ENCODE measurements around the gene CDH15. TPM values are rescaled to one million over a fixed set of nuclear protein-coding genes. Genes with fewer than 3 reads are reported as not detected.

The CDH15 gene
- total and polyA plus RNA-seq, 9 of the 15 experiments (the other 6 are each of a cell fraction or from before 2014, with no cell fraction given): 0.07 to 0.18 TPM; not detected in 7

- H3K9ac ChIP-seq (ENCODE audit: insufficient read depth in 1 of 2, low read depth in 2 of 2, low read length in 2 of 2): peak overlapping the region in 1 of 2 experiments; percentile 53; a peak in 2 of 4 replicates
- DNase-seq (ENCODE audit: extremely low read depth in 1 of 4, low spot score in 3 of 4) (peak in 3 of 4 experiments; percentile 41 to 50 (median 47)), FAIRE-seq (no peak), ATAC-seq (peak; percentile 1; the same call in 2 of the 3 replicates)
- no peaks in the 10 kb centered on the region for H3K9me3 ChIP-seq (replicated peaks; ENCODE audit: control insufficient read depth, insufficient read depth, low read depth, low read length)
- CTCF ChIA-PET (ENCODE audit: low intra/inter-chr PET ratio): interaction anchor here (0.6 to 1.0 kb wide), 5 partner anchors 46 to 425 kb away, joined by 3 to 5 read pairs (median 3); partner anchors contain the start of gene APRT
- peaks cover 18 to 93% of the 10 kb centered on the region in 2 experiments for H3K4me1 ChIP-seq (replicated peaks in 1 of 2; ENCODE audit: control insufficient read depth in 2 of 2, insufficient read depth in 2 of 2, low read length in 2 of 2)
- H3K27me3 ChIP-seq (ENCODE audit: control insufficient read depth in 2 of 2, insufficient read depth in 2 of 2, low read length in 2 of 2): peaks cover 0 to 18% of the 10 kb centered on the region in 2 experiments; a peak in 2 of 5 replicates
- 8% methylated on average over 32 of the region's 34 CpGs for WGBS (ENCODE audit: insufficient coverage, low coverage, missing lambda C conversion rate)
- H2AFZ ChIP-seq (ENCODE audit: low read depth, low read length): peak overlapping the region; percentile 77
- POLR2A ChIA-PET: interaction anchor here (0.5 to 1.1 kb wide), 7 partner anchors 11 to 716 kb away, joined by 3 to 4 read pairs (median 3); no protein-coding TSS in a partner anchor
- in situ Hi-C loops (cut with MboI) (no loop called here), intact Hi-C loops (cut with micrococcal nuclease) (loop anchor here (1.0 to 2.0 kb wide), 3 partner anchors 31 to 358 kb away; partner anchors contain the start of gene ZNF778)
- no peaks in the 10 kb centered on the region for H3K9me1 ChIP-seq (ENCODE audit: control insufficient read depth, insufficient read depth, low read length)
- no peaks in the 10 kb centered on the region for H3K36me3 ChIP-seq (ENCODE audit: control insufficient read depth, insufficient read depth, low read length)
- H3K27ac ChIP-seq (ENCODE audit: extremely low read depth, low read depth, low read length): no peak overlapping the region
- H3K4me3 ChIP-seq: peak overlapping the region; percentile 12
- H4K20me1 ChIP-seq (replicated peaks; ENCODE audit: control insufficient read depth, insufficient read depth, low read length): peaks cover 3% of the 10 kb centered on the region; the same call in 1 of the 2 replicates
- peak overlapping the region; percentile 66 for H3K4me2 ChIP-seq (ENCODE audit: insufficient read depth, low read length)
- no peaks in the 10 kb centered on the region for H3K79me2 ChIP-seq (ENCODE audit: control insufficient read depth, insufficient read depth, low read length)
- BruUV-seq (replicated peaks): no TSS peak
- TF ChIP-seq REST (IDR thresholded peaks at IDR 0.05; ENCODE audit: borderline replicate concordance) (peak; percentile 13; the same call in 1 of the 2 replicates), REST (CRISPR knock-in tag; IDR thresholded peaks at IDR 0.05; ENCODE audit: low read depth) (no peak), PTTG1 (tag; IDR thresholded peaks at IDR 0.05; ENCODE audit: low read depth) (no peak), NR2F6 (CRISPR knock-in tag; IDR thresholded peaks at IDR 0.05) (no peak), ZNF24 (IDR thresholded peaks at IDR 0.05) (no peak), ZBTB7A (IDR thresholded peaks at IDR 0.05; ENCODE audit: borderline replicate concordance, control insufficient read depth, low read depth, low read length) (peak; percentile 10; the same call in 1 of the 2 replicates), HNRNPLL (IDR thresholded peaks at IDR 0.05; ENCODE audit: low read depth, low read length, poor library complexity, severe bottlenecking) (peak; percentile 32)
Observed at GRCh38 chr16:89170346-89171215, 967 bp upstream of the CDH15 start.

Data from K562 (cell line).